ENCODE results near the gene CDH22. TPM values are rescaled to one million over a fixed set of nuclear protein-coding genes. Genes with fewer than 3 reads are reported as not detected.
A peak's percentile ranks its signal among the peaks of the same experiment; 100 is the strongest.

The CDH22 gene
- total and polyA plus RNA-seq, 5 donors from 2014 or later: not detected

DNA sequence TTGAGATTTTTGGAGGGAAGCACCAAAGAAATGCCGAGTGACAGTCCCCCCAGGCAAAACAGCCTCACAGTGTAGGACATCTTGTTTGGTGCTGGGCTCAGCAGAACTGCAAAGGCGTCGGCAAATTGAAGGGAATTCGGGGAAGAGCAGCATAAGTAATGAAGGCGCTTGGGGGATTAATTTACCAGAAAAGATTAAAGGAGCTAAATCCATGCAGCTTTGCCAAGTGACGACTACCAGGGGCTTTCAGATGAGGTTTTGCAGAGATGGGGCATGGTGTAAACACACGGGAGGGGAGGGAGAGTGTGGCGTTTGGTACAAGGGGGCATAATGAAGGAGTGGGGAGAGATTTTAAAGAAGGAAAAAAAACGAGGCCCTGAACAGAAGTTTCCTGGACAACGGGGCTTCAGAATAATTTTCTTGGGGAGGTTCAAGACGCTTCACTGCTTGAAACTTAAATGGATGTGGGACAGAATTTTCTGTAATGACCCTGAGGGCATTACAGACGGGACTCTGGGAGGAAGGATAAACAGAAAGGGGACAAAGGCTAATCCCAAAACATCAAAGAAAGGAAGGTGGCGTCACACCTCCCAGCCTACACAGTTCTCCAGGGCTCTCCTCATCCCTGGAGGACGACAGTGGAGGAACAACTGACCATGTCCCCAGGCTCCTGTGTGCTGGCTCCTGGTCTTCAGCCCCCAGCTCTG is 45.4 kb upstream of the CDH22 start:
- no peak for DNase-seq
- H3K27ac ChIP-seq (ENCODE audit: insufficient read depth, low read length, poor library complexity, severe bottlenecking): no peak overlapping the region
- ATAC-seq (ENCODE audit: low read depth in 2 of 2): no peak
- no peak overlapping the region for H3K4me3 ChIP-seq (ENCODE audit: low read depth, low read length)
- H3K4me1 ChIP-seq (ENCODE audit: control insufficient read depth, insufficient read depth, low read length, poor library complexity, severe bottlenecking): peaks cover 18% of the 10 kb centered on the region
- Mint-ChIP-seq H3K4me1 (peaks cover 0 to 47% (median 19%) of the 10 kb centered on the region in 4 donors), H3K4me3 (peak overlapping the region in 1 of 4 donors; percentile 61), H3K27ac (peak overlapping the region in 2 of 3 donors; percentile 15 to 78), H3K9me3 (no peaks in the 10 kb centered on the region), H3K36me3 (peaks cover 10% of the 10 kb centered on the region), H3K27me3 (no peaks in the 10 kb centered on the region)
- no peaks in the 10 kb centered on the region for H3K27me3 ChIP-seq (ENCODE audit: control insufficient read depth, insufficient read depth, low read length)
- H3K9me3 ChIP-seq (ENCODE audit: control insufficient read depth in 2 of 2, low read length in 2 of 2): no peaks in the 10 kb centered on the region
- H3K36me3 ChIP-seq (ENCODE audit: control insufficient read depth, insufficient read depth, low read length): peaks cover 52% of the 10 kb centered on the region

DNA sequence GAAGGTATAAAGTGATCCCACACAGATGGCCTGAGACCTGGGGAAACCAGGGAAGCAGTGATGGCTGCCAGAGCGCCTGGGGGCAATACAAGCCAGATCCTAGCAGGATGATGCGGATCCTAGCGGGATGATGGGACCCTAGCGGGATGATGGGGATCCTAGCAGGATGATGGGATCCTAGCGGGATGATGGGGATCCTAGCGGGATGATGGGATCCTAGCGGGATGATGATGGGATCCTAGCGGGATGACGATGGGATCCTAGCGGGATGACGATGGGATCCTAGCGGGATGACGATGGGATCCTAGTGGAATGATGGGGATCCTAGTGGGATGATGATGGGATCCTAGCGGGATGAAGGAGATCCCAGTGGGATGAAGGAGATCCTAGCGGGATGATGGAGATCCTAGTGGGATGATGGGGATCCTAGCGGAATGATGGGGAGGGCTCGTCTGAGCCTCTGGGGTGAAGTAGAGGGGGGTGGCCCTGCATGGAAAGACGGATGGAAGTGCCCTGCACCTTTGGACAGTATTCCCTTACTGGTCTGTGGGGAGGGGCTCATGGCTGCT is 44.2 kb upstream of the CDH22 start:
- Mint-ChIP-seq H3K4me3 (no peak overlapping the region), H3K9me3 (no peaks in the 10 kb centered on the region), H3K36me3 (peaks cover 10% of the 10 kb centered on the region), H3K27ac (peak overlapping the region; percentile 31 to 68 (median 56)), H3K4me1 (peaks cover 0 to 35% (median 14%) of the 10 kb centered on the region in 4 donors), H3K27me3 (no peaks in the 10 kb centered on the region)
- DNase-seq (no peak), ATAC-seq (ENCODE audit: low read depth in 2 of 2) (no peak)
- Histone ChIP-seq H3K36me3 (ENCODE audit: control insufficient read depth, insufficient read depth, low read length) (peaks cover 47% of the 10 kb centered on the region), H3K27me3 (ENCODE audit: control insufficient read depth, insufficient read depth, low read length) (no peaks in the 10 kb centered on the region), H3K4me1 (ENCODE audit: control insufficient read depth, insufficient read depth, low read length, poor library complexity, severe bottlenecking) (peaks cover 9% of the 10 kb centered on the region), H3K4me3 (ENCODE audit: low read depth, low read length) (no peak overlapping the region), H3K9me3 (ENCODE audit: control insufficient read depth in 2 of 2, low read length in 2 of 2) (no peaks in the 10 kb centered on the region), H3K27ac (ENCODE audit: insufficient read depth, low read length, poor library complexity, severe bottlenecking) (no peak overlapping the region)

DNA sequence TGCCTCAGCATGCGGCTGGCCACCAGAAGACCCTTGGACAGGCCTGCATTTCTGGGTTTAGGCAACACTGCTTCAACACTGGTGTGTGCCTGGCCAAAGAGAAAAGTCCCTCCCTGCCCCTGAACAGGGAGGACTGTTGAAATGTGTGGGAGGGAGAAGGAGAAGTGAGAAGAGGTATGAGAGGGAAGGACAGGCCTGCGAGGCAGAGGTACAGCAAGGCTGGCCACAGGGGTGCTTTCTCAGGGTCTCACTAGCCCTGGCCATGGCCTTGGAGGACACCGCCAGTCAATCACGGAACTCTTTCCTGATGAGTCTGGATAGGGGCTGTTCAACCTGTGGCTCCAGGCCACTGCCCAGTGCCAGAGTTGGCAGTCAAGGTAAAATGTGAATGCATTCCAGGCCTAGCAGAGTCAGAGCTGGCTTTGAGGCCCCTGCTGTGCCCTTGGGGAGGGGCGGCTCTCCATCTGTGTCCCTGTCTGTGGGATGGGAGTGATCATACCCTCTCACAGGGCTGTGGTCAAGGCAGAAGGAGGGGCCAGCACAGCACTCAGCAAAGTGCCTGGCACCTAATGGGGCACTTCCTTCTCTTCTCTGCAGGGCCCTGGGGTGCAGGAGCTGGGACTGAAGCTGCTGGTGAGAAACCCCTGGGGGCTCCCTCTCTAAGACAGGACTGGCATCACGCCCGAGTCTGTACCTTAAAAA is 43.2 kb upstream of the CDH22 start:
- Mint-ChIP-seq H3K36me3 (peaks cover 10% of the 10 kb centered on the region), H3K4me1 (peaks cover 0 to 28% (median 14%) of the 10 kb centered on the region in 4 donors)
- H3K36me3 ChIP-seq (ENCODE audit: control insufficient read depth, insufficient read depth, low read length): peaks cover 44% of the 10 kb centered on the region

DNA sequence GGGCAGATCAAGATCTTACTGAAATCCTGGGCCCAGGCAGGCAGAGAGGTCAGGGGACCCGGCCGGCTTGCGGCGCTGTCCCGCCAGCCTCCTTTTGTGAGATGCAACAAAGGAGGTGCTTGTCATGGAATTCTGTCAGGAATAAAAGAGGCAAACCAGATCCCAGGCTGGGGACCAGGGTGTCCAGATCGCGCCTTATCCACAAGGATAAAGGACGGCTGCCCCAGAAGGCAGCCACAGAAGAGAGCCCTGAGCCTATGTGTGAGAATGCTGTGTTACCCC is 42.6 kb upstream of the CDH22 start:
- Mint-ChIP-seq H3K27ac (peak overlapping the region in 2 of 3 donors; percentile 78 to 89), H3K27me3 (no peaks in the 10 kb centered on the region), H3K4me1 (peaks cover 0 to 26% (median 16%) of the 10 kb centered on the region in 4 donors), H3K4me3 (no peak overlapping the region), H3K36me3 (peaks cover 13% of the 10 kb centered on the region), H3K9me3 (no peaks in the 10 kb centered on the region)
- no peak overlapping the region for H3K4me3 ChIP-seq (ENCODE audit: low read depth, low read length)
- peaks cover 43% of the 10 kb centered on the region for H3K36me3 ChIP-seq (ENCODE audit: control insufficient read depth, insufficient read depth, low read length)
- no peaks in the 10 kb centered on the region for H3K27me3 ChIP-seq (ENCODE audit: control insufficient read depth, insufficient read depth, low read length)
- ATAC-seq (ENCODE audit: low read depth in 2 of 2): no peak
- H3K27ac ChIP-seq (ENCODE audit: insufficient read depth, low read length, poor library complexity, severe bottlenecking): no peak overlapping the region
- H3K4me1 ChIP-seq (ENCODE audit: control insufficient read depth, insufficient read depth, low read length, poor library complexity, severe bottlenecking): no peaks in the 10 kb centered on the region
- no peak for DNase-seq
- no peaks in the 10 kb centered on the region for H3K9me3 ChIP-seq (ENCODE audit: control insufficient read depth in 2 of 2, low read length in 2 of 2)

More for the DNA sequence above, 43.2 kb upstream of the CDH22 start:
- ATAC-seq (ENCODE audit: low read depth in 2 of 2) (no peak), DNase-seq (no peak)
- H3K27ac ChIP-seq (ENCODE audit: insufficient read depth, low read length, poor library complexity, severe bottlenecking): no peak overlapping the region
- Mint-ChIP-seq H3K27ac (peak overlapping the region in 2 of 3 donors; percentile 78 to 89), H3K9me3 (no peaks in the 10 kb centered on the region), H3K27me3 (no peaks in the 10 kb centered on the region), H3K4me3 (no peak overlapping the region)
- no peaks in the 10 kb centered on the region for H3K4me1 ChIP-seq (ENCODE audit: control insufficient read depth, insufficient read depth, low read length, poor library complexity, severe bottlenecking)
- no peaks in the 10 kb centered on the region for H3K27me3 ChIP-seq (ENCODE audit: control insufficient read depth, insufficient read depth, low read length)
- H3K4me3 ChIP-seq (ENCODE audit: low read depth, low read length): no peak overlapping the region
- no peaks in the 10 kb centered on the region for H3K9me3 ChIP-seq (ENCODE audit: control insufficient read depth in 2 of 2, low read length in 2 of 2)

DNA sequence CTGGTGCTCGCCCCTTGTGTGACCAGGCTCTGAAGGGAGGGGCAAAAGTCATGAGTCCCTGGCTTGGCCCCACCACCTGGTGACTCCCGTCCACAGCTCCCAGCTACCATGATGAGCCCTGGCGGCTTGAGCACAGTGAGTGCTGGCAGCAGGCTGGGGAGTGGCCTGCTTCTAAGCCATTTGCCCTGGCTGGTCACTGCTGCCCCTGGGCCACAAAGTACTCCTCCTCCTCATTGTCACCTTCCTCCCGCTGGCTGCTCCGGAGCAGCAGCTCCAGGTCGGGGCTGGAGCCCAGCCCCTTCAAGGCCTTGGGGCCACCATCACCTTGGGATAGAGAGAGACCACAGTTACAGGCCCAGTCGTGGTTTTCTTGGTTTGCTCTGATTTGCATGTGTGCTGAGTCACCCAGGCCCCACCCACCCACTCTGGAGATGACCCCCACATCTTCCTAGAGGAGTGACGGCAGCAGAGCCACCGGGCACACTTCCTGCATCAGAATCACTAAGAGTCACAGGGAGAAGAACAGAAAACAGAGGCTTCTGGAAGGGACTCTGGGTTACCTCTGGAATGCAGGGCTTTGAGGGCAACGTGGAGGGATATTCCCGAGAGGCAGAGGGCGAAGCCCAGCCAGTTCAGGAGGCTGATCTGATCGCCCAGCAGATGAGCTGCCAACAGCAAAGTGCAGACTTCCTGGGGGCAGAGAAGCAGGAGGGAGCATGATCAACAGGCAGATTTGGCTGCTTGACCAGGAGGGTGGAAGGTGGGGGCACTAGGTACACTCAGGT is 42.1 kb upstream of the CDH22 start:
- H3K4me3 ChIP-seq (ENCODE audit: low read depth, low read length): no peak overlapping the region
- H3K4me1 Mint-ChIP-seq: peaks cover 0 to 24% (median 15%) of the 10 kb centered on the region in 4 donors
- DNase-seq: peak in 1 of 3 donors; percentile 38
- no peaks in the 10 kb centered on the region for H3K4me1 ChIP-seq (ENCODE audit: control insufficient read depth, insufficient read depth, low read length, poor library complexity, severe bottlenecking)
- ATAC-seq (ENCODE audit: low read depth in 2 of 2): peak in 1 of 2 donors; percentile 32
- H3K9me3 Mint-ChIP-seq: no peaks in the 10 kb centered on the region
- peaks cover 14% of the 10 kb centered on the region for H3K36me3 Mint-ChIP-seq
- H3K27me3 ChIP-seq (ENCODE audit: control insufficient read depth, insufficient read depth, low read length): no peaks in the 10 kb centered on the region
- H3K9me3 ChIP-seq (ENCODE audit: control insufficient read depth in 2 of 2, low read length in 2 of 2): no peaks in the 10 kb centered on the region
- no peak overlapping the region for H3K4me3 Mint-ChIP-seq
- no peak overlapping the region for H3K27ac ChIP-seq (ENCODE audit: insufficient read depth, low read length, poor library complexity, severe bottlenecking)
- H3K27me3 Mint-ChIP-seq: no peaks in the 10 kb centered on the region
- peak overlapping the region; percentile 64 to 78 (median 76) for H3K27ac Mint-ChIP-seq
- peaks cover 38% of the 10 kb centered on the region for H3K36me3 ChIP-seq (ENCODE audit: control insufficient read depth, insufficient read depth, low read length)

DNA sequence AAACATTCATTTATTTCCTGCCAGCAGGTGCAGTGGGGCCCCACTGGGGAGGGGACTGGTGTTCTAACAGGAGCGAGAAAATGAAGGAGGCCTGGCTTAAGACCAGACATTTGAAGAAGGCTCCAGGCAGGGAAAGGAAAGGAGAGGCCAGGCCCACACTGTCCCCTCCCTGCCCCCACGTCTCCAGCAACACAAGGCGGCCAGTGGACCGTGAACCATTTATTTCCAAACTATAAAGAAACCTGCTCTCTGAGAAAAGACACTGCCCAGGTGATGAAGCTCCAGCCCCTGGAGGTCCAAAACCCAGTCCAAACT is 41.4 kb upstream of the CDH22 start:
- Histone ChIP-seq H3K4me1 (ENCODE audit: control insufficient read depth, insufficient read depth, low read length, poor library complexity, severe bottlenecking) (no peaks in the 10 kb centered on the region), H3K27ac (ENCODE audit: insufficient read depth, low read length, poor library complexity, severe bottlenecking) (no peak overlapping the region), H3K36me3 (ENCODE audit: control insufficient read depth, insufficient read depth, low read length) (peaks cover 31% of the 10 kb centered on the region), H3K4me3 (ENCODE audit: low read depth, low read length) (no peak overlapping the region), H3K27me3 (ENCODE audit: control insufficient read depth, insufficient read depth, low read length) (no peaks in the 10 kb centered on the region), H3K9me3 (ENCODE audit: control insufficient read depth in 2 of 2, low read length in 2 of 2) (no peaks in the 10 kb centered on the region)
- Mint-ChIP-seq H3K27me3 (no peaks in the 10 kb centered on the region), H3K4me3 (no peak overlapping the region), H3K9me3 (no peaks in the 10 kb centered on the region), H3K27ac (no peak overlapping the region), H3K4me1 (peaks cover 0 to 28% (median 16%) of the 10 kb centered on the region in 4 donors), H3K36me3 (peaks cover 14% of the 10 kb centered on the region)
- ATAC-seq (ENCODE audit: low read depth in 2 of 2) (no peak), DNase-seq (no peak)

DNA sequence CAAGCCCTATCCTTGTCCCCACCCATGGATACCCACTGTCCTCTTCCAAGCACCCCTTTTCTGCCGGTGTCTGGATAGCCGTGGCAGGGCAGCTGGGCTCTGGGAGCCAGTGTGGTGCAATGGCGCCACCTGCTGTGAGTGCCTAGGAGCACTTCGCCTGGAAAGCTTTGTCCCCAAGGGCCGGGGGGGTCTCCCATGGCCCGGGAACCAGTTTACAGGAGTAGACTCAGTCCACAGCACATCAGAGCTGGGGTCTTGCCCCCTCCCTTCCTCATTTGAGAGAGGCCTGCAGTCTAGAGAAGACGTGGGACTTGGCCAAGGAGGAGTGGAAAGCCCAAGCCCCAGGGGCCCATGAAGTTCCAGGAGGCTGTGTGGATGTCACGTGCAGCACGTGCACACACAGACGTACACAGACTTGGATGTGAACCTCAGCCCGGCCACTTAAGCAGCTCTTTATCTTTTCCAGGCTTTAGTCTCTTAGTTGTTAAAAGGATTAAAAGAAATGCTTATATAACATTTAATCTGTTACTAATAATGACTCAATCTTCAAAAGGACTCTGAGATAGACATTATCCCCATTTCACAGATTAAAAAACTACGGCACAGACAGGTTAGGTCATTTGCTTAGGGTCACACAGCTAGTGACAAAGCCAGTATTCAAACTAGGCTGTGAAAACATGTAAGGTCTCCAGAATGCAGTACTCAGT is 40.9 kb upstream of the CDH22 start:
- H3K27me3 ChIP-seq (ENCODE audit: control insufficient read depth, insufficient read depth, low read length): no peaks in the 10 kb centered on the region
- no peaks in the 10 kb centered on the region for H3K4me1 ChIP-seq (ENCODE audit: control insufficient read depth, insufficient read depth, low read length, poor library complexity, severe bottlenecking)
- no peak overlapping the region for H3K27ac ChIP-seq (ENCODE audit: insufficient read depth, low read length, poor library complexity, severe bottlenecking)
- peaks cover 0 to 30% (median 15%) of the 10 kb centered on the region in 4 donors for H3K4me1 Mint-ChIP-seq
- ATAC-seq (ENCODE audit: low read depth in 2 of 2): no peak
- peak; percentile 18 to 41 (median 32) for DNase-seq
- no peaks in the 10 kb centered on the region for H3K27me3 Mint-ChIP-seq
- peaks cover 26% of the 10 kb centered on the region for H3K36me3 ChIP-seq (ENCODE audit: control insufficient read depth, insufficient read depth, low read length)
- peaks cover 10% of the 10 kb centered on the region for H3K36me3 Mint-ChIP-seq
- H3K4me3 Mint-ChIP-seq: no peak overlapping the region
- H3K27ac Mint-ChIP-seq: peak overlapping the region in 1 of 3 donors; percentile 26
- H3K9me3 ChIP-seq (ENCODE audit: control insufficient read depth in 2 of 2, low read length in 2 of 2): no peaks in the 10 kb centered on the region
- H3K9me3 Mint-ChIP-seq: no peaks in the 10 kb centered on the region
- no peak overlapping the region for H3K4me3 ChIP-seq (ENCODE audit: low read depth, low read length)
